Esophagus squamous epithelium (tissue), 5 donors: ENCODE results near the gene KCNJ10. TPM values are rescaled to one million over a fixed set of nuclear protein-coding genes. Genes with fewer than 3 reads are reported as not detected.

ENCODE experiments used
- DNase-seq: peaks from one replicate; lab custom pipeline; 2025; lab: John Stamatoyannopoulos, UW
- H3K27ac ChIP-seq, 4 donors: fragments of 200-600 bp; sonication (generic); one replicate each; pipeline ENCODE4 v1.5.1; 2016 to 2019; ENCODE audit warnings: mild to moderate bottlenecking in 1 of 4
- H3K27me3 ChIP-seq, 4 donors: fragments of 200-600 bp; sonication (generic); 1 replicate in 3 of 4; 2 replicates in 1 of 4; pipeline versions ENCODE4 v1.5.1 to v1.6.0; 2017 to 2021; ENCODE audit warnings: antibody characterized with exemption in 1 of 4
- H3K36me3 ChIP-seq, 3 donors: fragments of 200-600 bp; sonication (generic); one replicate each; pipeline ENCODE4 v1.5.1; 2016 to 2019
- H3K4me1 ChIP-seq, 3 donors: fragments of 200-600 bp; sonication (generic); one replicate each; pipeline ENCODE4 v1.5.1; 2017 to 2019
- H3K4me3 ChIP-seq, 4 donors: fragments of 200-600 bp; sonication (generic); 1 replicate in 3 of 4; 2 replicates in 1 of 4; pipeline ENCODE4 v1.5.1; 2016 to 2019; ENCODE audit warnings: mild to moderate bottlenecking in 2 of 4, moderate library complexity in 1 of 4
- H3K9me3 ChIP-seq, 3 donors: fragments of 200-600 bp; sonication (generic); one replicate each; pipeline ENCODE4 v1.5.1; 2016 to 2019
- CTCF ChIP-seq, 6 experiments: fragments of 450-650 bp in 4 of 6; fragments of 200-600 bp in 2 of 6; sonication (generic) in 2 of 6; IDR thresholded peaks; one replicate each; pipeline ENCODE4 v1.5.1; 2016 to 2019; ENCODE audit warnings: antibody characterized with exemption in 6 of 6, mild to moderate bottlenecking in 4 of 6, moderate library complexity in 4 of 6
- POLR2A ChIP-seq, 4 donors: fragments of 450-650 bp; IDR thresholded peaks; one replicate each; pipeline ENCODE4 v1.6.1; 2017; ENCODE audit warnings: antibody characterized with exemption in 4 of 4, mild to moderate bottlenecking in 4 of 4, moderate library complexity in 3 of 4
- WGBS, 2 donors: methylation state at CpG; one replicate each; pipeline ENCODE4 v1.1.5; 2018; 5-methylcytosine and 5-hydroxymethylcytosine counted together
- intact Hi-C: fragments of 100-400 bp; cut with DNase I; formaldehyde crosslinking; loops from one replicate; pipeline ENCODE4 v1.15.0; 2022
- total RNA-seq, 4 donors: library from RNA; depleted of rRNA; stranded (reverse); fragments of >200 nt; gene quantifications; one replicate each; pipeline ENCODE4 v1.1.0, GENCODE V29; 2016
- donor health status: DM: yes; HTN: yes; CAD: no.

Gene KCNJ10
- total RNA-seq, 4 donors from 2014 or later = 0.59 TPM; not detected in 3

- no peak overlapping the region for H3K4me3 ChIP-seq
- no peak for DNase-seq
- 70 to 87% methylated on average over 3 of the region's 3 CpGs for WGBS, 2 donors
- no peaks in the 10 kb centered on the region for H3K9me3 ChIP-seq
- TF ChIP-seq POLR2A (IDR thresholded peaks at IDR 0.05) (no peak), CTCF (IDR thresholded peaks at IDR 0.05) (no peak)
- H3K27ac ChIP-seq = no peak overlapping the region
- peaks cover 0 to 62% (median 0%) of the 10 kb centered on the region in 4 donors for H3K27me3 ChIP-seq
- intact Hi-C loops = no loop called here
- H3K36me3 ChIP-seq = no peaks in the 10 kb centered on the region
- peaks cover 0 to 6% (median 0%) of the 10 kb centered on the region in 3 donors for H3K4me1 ChIP-seq
These were observed 5.8 kb downstream of the KCNJ10 start for GRCh38 chr1:160064164-160064563.

- H3K4me1 ChIP-seq = peaks cover 0 to 6% (median 0%) of the 10 kb centered on the region in 3 donors
- no peaks in the 10 kb centered on the region for H3K36me3 ChIP-seq
- 100% methylated on average over 1 to 2 of the region's 5 CpGs for WGBS, 2 donors
- peaks cover 0 to 52% (median 0%) of the 10 kb centered on the region in 4 donors for H3K27me3 ChIP-seq
- intact Hi-C loops = no loop called here
- H3K9me3 ChIP-seq = no peaks in the 10 kb centered on the region
- no peak overlapping the region for H3K27ac ChIP-seq
- no peak overlapping the region for H3K4me3 ChIP-seq
- TF ChIP-seq POLR2A (IDR thresholded peaks at IDR 0.05) (no peak), CTCF (IDR thresholded peaks at IDR 0.05) (no peak)
- no peak for DNase-seq
These were observed 6.8 kb downstream of the KCNJ10 start for GRCh38 chr1:160063176-160063575.

DNA sequence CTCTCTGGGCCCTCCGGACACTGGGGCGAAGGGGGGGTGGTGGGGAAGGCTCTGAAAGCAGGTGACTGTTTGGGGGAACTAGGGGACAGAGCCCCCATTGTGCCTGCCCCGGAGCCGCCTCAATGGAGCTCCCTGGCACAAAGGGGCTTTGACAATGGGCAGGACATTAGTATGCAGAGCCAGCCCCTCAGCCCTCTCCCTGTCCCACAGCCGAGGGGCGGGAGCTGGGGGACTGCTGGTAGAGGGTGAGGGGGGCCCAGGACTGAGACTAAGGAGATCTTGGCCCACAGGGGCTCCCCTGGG lies 7.8 kb downstream of the KCNJ10 start:
- WGBS, 2 donors = no CpG with 5 or more reads among the region's 6 CpGs
- no peak for DNase-seq
- intact Hi-C loops = no loop called here
- Histone ChIP-seq H3K36me3 (no peaks in the 10 kb centered on the region), H3K9me3 (no peaks in the 10 kb centered on the region), H3K27me3 (peaks cover 0 to 47% (median 0%) of the 10 kb centered on the region in 4 donors), H3K4me1 (peaks cover 0 to 6% (median 0%) of the 10 kb centered on the region in 3 donors), H3K27ac (no peak overlapping the region), H3K4me3 (no peak overlapping the region)
- no peak for TF ChIP-seq POLR2A (IDR thresholded peaks at IDR 0.05)
- no peak for TF ChIP-seq CTCF (IDR thresholded peaks at IDR 0.05)

- Histone ChIP-seq H3K36me3 (no peaks in the 10 kb centered on the region), H3K4me3 (no peak overlapping the region), H3K27ac (no peak overlapping the region), H3K9me3 (no peaks in the 10 kb centered on the region), H3K4me1 (peaks cover 0 to 6% (median 0%) of the 10 kb centered on the region in 3 donors), H3K27me3 (peaks cover 0 to 47% (median 0%) of the 10 kb centered on the region in 4 donors)
- no peak for DNase-seq
- intact Hi-C loops = no loop called here
- 20 to 30% methylated on average over 8 to 13 of the region's 15 CpGs for WGBS, 2 donors
- TF ChIP-seq POLR2A (IDR thresholded peaks at IDR 0.05) = no peak
- no peak for TF ChIP-seq CTCF (IDR thresholded peaks at IDR 0.05)
These were observed 8.4 kb downstream of the KCNJ10 start for GRCh38 chr1:160061369-160062229.

- Histone ChIP-seq H3K9me3 (no peaks in the 10 kb centered on the region), H3K27ac (no peak overlapping the region), H3K4me3 (no peak overlapping the region), H3K36me3 (no peaks in the 10 kb centered on the region), H3K27me3 (peaks cover 0 to 66% (median 0%) of the 10 kb centered on the region in 4 donors), H3K4me1 (peaks cover 0 to 6% (median 0%) of the 10 kb centered on the region in 3 donors)
- peak in 1 of 6 experiments; percentile 9 for TF ChIP-seq CTCF (IDR thresholded peaks at IDR 0.05)
- TF ChIP-seq POLR2A (IDR thresholded peaks at IDR 0.05) = no peak
- DNase-seq = no peak
- WGBS, 2 donors = 50% methylated on average over 2 of the region's 2 CpGs
- intact Hi-C loops = no loop called here
These were observed 11.9 kb downstream of the KCNJ10 start for GRCh38 chr1:160058087-160058486.
